Kidney tubule cell (primary cell): ENCODE results near the gene GJD4.
A peak's percentile ranks its signal among the peaks of the same experiment; 100 is the strongest.

ENCODE experiments used
- DNase-seq: peaks from one replicate; pipeline ENCODE4 v3.0.0-alpha.2; 2018; ENCODE audit warnings: low spot score

Gene GJD4

GRCh38 chr10:35605191-35605590 lies at the start of gene GJD4:
GJD4 (plus strand) TSS chr10:35605341; CDS start chr10:35605568, 227 bp downstream.
- no peak for DNase-seq

- peak; percentile 49 for DNase-seq
Measured at GRCh38 chr10:35555962-35556930, 48.9 kb upstream of the GJD4 start.

- DNase-seq: no peak
Measured at GRCh38 chr10:35558276-35558675, 46.9 kb upstream of the GJD4 start.

GRCh38 chr10:35559416-35559815 lies 45.7 kb upstream of the GJD4 start:
- no peak for DNase-seq

- DNase-seq: no peak
Measured at GRCh38 chr10:35561715-35562114, 43.4 kb upstream of the GJD4 start.

GRCh38 chr10:35562427-35562826 lies 42.7 kb upstream of the GJD4 start:
- no peak for DNase-seq

GRCh38 chr10:35563261-35563891 lies 41.8 kb upstream of the GJD4 start:
- peak; percentile 77 for DNase-seq

GRCh38 chr10:35564341-35564968 lies 40.7 kb upstream of the GJD4 start:
- no peak for DNase-seq

GRCh38 chr10:35565602-35566081 lies 39.5 kb upstream of the GJD4 start:
- DNase-seq: no peak

- DNase-seq: no peak
Measured at GRCh38 chr10:35567951-35568350, 37.2 kb upstream of the GJD4 start.

- no peak for DNase-seq
Measured at GRCh38 chr10:35568483-35569015, 36.6 kb upstream of the GJD4 start.

GRCh38 chr10:35569111-35569707 lies 35.9 kb upstream of the GJD4 start:
- DNase-seq: peak; percentile 45

- DNase-seq: no peak
Measured at GRCh38 chr10:35569836-35570235, 35.3 kb upstream of the GJD4 start.

GRCh38 chr10:35570397-35570796 lies 34.7 kb upstream of the GJD4 start:
- no peak for DNase-seq

GRCh38 chr10:35572583-35572982 lies 32.6 kb upstream of the GJD4 start:
- no peak for DNase-seq

- no peak for DNase-seq
Measured at GRCh38 chr10:35573796-35574195, 31.3 kb upstream of the GJD4 start.

- DNase-seq: peak; percentile 79
Measured at GRCh38 chr10:35574924-35575352, 30.2 kb upstream of the GJD4 start.

- no peak for DNase-seq
Measured at GRCh38 chr10:35575640-35576039, 29.5 kb upstream of the GJD4 start.

GRCh38 chr10:35576730-35577129 lies 28.4 kb upstream of the GJD4 start:
- DNase-seq: no peak

- no peak for DNase-seq
Measured at GRCh38 chr10:35577926-35578617, 27.1 kb upstream of the GJD4 start.

GRCh38 chr10:35578618-35578956 lies 26.6 kb upstream of the GJD4 start:
- DNase-seq: peak; percentile 50
